ENCODE measurements around the gene RGMB.

DNA sequence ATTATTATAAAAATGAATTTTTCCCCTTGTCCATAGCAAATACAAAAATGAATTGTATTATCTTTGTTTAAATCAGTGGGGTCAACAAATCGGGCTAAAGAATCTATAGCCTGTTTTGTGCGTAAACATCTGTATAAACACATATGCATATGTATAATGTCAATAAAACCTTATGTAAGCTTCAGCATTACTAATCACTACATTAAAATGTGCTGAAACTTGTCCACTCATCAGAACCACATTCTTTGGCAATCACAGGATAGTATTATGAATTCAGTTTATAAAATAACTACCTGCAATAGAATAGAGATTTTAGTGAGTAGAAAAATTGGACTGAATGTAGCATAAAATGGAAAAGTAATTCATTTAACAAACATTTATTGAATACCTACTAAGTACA lies 30.6 kb downstream of the RGMB start:
- TF ChIP-seq TCF12 (IDR thresholded peaks at IDR 0.05; ENCODE audit: low read depth), result no peak
- TF ChIP-seq EP300 (IDR thresholded peaks at IDR 0.05; ENCODE audit: borderline replicate concordance), result no peak
- TF ChIP-seq CEBPB (IDR thresholded peaks at IDR 0.05), result no peak
- TF ChIP-seq, protein P1, sequence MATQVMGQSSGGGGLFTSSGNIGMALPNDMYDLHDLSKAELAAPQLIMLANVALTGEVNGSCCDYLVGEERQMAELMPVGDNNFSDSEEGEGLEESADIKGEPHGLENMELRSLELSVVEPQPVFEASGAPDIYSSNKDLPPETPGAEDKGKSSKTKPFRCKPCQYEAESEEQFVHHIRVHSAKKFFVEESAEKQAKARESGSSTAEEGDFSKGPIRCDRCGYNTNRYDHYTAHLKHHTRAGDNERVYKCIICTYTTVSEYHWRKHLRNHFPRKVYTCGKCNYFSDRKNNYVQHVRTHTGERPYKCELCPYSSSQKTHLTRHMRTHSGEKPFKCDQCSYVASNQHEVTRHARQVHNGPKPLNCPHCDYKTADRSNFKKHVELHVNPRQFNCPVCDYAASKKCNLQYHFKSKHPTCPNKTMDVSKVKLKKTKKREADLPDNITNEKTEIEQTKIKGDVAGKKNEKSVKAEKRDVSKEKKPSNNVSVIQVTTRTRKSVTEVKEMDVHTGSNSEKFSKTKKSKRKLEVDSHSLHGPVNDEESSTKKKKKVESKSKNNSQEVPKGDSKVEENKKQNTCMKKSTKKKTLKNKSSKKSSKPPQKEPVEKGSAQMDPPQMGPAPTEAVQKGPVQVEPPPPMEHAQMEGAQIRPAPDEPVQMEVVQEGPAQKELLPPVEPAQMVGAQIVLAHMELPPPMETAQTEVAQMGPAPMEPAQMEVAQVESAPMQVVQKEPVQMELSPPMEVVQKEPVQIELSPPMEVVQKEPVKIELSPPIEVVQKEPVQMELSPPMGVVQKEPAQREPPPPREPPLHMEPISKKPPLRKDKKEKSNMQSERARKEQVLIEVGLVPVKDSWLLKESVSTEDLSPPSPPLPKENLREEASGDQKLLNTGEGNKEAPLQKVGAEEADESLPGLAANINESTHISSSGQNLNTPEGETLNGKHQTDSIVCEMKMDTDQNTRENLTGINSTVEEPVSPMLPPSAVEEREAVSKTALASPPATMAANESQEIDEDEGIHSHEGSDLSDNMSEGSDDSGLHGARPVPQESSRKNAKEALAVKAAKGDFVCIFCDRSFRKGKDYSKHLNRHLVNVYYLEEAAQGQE (IDR thresholded peaks at IDR 0.05; ENCODE audit: low read depth), result no peak
- no peak for TF ChIP-seq CREB1 (IDR thresholded peaks at IDR 0.05; ENCODE audit: low read depth)
- TF ChIP-seq TAF1 (IDR thresholded peaks at IDR 0.05; ENCODE audit: low read depth), result no peak
- TF ChIP-seq, protein P2, sequence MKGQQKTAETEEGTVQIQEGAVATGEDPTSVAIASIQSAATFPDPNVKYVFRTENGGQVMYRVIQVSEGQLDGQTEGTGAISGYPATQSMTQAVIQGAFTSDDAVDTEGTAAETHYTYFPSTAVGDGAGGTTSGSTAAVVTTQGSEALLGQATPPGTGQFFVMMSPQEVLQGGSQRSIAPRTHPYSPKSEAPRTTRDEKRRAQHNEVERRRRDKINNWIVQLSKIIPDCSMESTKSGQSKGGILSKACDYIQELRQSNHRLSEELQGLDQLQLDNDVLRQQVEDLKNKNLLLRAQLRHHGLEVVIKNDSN (IDR thresholded peaks at IDR 0.05), result no peak
- TF ChIP-seq TEAD4 (IDR thresholded peaks at IDR 0.05), result no peak
- TF ChIP-seq, protein P3, sequence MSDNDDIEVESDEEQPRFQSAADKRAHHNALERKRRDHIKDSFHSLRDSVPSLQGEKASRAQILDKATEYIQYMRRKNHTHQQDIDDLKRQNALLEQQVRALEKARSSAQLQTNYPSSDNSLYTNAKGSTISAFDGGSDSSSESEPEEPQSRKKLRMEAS (IDR thresholded peaks at IDR 0.05), result no peak

Measured in Ishikawa (cell line).